HG03571 (cell line): ENCODE results near the gene WDR31.
A peak's percentile ranks its signal among the peaks of the same experiment; 100 is the strongest.
"Not testable (repeated sequence)": the region's sequence is repeated elsewhere in the genome, so short reads cannot be mapped to it uniquely, and the experiment has no call there.

Experiments used
- ATAC-seq: cut with Tn5 transposase; IDR thresholded peaks from one replicate; pipeline ENCODE4 v1.9.1; 2021; ENCODE audit not compliant: unreplicated experiment

The WDR31 gene

DNA sequence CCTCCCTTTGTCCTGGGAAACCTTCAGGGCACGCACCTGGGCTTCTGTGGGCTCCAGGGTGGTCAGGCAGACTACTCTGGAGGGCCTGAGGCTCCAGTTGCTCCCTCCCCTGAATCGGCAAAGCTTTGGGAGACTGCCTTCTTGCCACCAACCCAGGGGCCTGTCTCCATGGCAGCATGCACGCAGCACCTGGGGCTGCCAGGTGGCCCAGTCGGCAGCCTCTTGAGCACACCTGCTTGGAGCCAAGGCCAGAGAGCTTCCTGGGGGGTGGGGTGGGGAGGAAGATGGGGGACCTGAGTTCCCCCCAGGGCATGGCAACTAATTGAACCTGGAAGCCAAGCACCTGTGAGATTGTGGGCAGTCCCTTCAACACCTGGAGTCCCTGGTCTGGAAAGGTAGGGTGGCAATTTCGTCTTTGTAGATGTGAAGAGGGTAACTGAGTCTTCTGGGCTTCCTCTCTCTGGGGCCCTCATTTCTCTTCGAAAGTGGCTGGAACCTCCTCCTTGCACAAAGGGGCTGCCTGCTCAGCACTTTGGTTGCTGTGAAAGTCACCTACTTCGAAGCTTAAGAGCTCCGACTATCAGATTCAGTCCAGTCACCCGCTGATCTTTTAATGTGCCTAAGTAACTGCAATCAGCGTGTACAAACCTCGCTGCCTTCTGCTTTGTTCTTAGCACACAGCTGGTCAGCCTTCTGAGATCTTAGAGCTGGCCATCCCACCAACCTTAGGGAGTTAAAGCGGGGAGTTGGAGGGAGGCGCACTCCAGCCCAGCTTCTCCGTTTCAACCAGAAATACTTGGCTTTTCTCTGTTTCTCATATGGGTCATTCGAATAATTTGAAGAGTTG, 40.9 kb downstream of the WDR31 start:
- no peak for ATAC-seq

DNA sequence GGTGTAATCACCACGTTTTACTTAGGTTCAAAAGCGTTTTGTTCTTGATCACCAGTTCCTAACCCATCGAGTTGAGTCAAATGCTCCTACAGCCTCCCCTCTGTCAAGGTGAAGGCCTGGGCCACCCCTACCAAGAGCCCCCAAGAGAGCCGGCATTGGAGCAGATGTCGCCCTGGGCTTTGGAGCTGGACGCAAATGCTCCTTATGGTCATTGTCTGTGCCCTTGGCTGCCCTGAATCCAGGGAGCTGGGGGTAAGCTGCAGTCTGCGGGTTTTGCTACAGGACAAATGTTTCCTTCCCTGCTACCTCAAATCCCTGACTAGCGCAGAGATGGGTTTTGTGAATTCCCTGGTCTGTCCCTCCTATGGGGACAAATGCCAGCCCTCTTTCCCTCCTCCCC, 41.8 kb downstream of the WDR31 start:
- ATAC-seq = no peak

GRCh38 chr9:113296796-113297558, 43.1 kb downstream of the WDR31 start:
- ATAC-seq = no peak

GRCh38 chr9:113296247-113296646, 43.8 kb downstream of the WDR31 start:
- ATAC-seq = not testable (repeated sequence)

DNA sequence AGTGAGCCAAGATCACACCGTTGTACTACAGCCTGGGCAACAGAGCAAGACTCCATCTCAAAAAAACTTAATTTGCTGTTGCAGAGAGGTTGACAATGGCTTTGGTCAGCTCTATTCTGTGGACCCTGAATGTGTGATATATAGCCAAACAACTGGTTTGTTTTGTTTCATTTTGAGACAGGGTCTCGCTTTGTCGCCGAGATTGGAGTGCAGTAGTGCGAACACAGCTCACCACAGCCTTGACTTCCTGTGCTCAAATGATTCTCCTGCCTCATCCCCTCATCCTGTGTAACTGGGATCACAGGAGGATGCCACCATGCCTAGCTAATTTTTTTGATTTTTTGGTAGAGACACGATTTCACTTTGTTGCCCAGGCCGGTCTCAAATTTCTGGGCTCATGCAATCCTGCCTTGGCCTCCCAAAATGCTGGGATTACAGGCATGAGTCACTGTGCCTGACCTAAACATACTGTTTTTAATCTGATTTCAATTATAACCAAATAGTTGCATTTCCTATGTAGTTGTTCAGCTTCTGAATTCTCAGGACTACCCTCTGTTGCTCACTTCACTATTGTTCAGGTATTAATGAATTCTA, 46.7 kb downstream of the WDR31 start:
- ATAC-seq = no peak

DNA sequence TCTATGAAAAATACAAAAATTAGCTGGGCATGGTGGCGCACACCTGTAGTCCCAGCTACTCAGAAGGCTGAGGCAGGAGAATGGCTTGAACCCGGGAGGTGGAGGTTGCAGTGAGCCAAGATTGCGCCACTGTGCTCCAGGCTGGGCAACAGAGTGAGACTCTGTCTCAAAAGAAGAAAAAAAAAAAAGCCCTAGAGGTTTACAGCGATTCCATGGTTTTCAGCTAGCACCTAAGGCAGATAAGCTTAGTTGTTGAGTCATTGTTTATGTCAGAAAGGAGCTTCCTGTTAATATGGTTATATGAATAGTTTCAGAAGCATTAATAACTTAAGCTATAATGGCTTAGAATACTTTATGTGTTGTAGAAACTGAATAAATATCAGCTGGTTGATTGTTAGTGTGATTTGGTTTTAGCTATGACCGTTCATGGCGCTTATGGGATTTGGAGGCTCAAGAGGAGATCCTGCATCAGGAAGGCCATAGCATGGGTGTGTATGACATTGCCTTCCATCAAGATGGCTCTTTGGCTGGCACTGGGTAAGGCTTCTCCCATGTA, 49.9 kb downstream of the WDR31 start:
- ATAC-seq = no peak

- no peak for ATAC-seq
These were observed 51.0 kb downstream of the WDR31 start for GRCh38 chr9:113289091-113289490.

DNA sequence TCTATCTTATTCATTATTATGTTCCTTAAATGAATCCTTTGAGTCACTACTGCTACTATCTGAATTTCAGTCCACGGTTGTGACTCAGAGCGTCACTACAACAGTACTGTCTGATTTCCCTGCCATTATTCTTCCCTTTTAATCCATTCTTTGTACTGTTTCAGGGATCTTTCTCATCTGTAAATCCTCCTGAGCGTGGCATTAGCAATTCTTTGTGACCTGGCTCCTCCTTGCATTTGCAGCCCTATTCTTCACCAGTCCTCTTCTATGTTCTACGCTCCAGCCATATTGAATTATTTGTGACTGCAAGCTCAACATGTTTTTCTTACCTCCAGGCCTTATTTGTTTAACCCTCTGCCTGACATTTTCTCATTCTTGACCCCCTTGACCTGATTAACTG, 58.7 kb downstream of the WDR31 start:
- no peak for ATAC-seq

DNA sequence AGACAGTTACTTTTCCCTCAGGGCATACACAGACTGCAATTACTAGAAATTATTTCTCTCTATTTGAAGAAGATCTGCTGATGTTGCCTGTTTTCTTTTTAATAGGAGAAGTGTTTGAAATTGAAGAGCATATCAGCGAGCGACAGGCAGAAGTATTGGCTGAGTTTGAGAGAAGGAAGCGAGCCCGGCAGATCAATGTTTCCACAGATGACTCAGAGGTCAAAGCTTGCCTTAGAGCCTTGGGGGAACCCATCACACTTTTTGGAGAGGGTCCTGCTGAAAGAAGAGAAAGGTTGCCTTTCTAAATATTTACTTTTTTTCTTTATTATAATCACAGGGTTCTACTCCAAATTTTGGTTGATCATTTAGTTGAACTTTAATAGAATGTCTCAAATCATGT, 61.2 kb downstream of the WDR31 start:
- ATAC-seq = no peak

DNA sequence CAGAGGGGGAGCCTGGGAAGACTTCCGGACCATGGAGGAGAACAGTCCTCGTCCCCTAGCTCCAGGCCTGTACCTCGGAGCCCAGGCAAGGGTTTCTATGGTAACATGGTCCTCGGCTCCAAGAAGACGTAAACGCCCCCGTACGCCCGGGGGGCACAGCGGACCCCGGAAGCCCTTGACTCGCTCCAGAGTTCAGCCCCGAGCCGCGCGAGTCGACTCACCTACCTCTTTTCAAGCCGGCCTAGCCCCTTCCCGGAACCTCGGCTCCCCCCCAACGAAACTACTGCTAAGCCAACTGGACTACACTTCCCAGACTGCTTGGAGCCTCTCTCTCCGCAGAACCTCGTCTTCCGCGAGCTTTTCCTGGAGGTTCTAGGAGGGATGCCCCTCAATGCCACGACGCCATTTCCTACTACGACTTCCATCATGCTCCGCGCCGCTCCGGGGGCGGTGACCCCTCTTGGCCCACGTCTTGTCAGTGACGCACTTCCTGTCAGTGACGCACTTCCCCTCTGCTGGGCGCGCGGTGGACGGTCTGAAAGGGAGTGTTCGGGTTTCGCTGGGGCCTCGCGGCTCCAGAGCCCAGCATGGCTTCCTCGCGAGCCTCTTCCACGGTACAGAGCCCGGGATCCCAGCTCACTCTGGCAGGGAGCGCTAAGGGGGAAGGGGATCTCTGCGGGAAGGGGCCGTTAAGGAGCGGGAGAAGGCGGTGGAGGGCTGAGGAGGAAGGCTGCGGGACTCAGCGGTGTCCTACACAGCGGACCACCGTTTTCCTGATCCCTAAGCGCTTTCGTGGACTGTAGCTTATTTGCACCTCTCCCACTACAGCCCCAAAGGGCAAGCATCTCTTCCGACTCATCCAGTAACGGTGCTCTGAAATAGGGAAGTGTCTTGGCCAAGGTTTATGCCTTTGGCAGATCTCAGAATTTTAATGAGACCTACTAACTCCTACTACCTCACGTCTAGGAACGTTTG, 64.6 kb downstream of the WDR31 start, which contains the start of the genes CDC26 and PRPF4:
TSS of gene CDC26 (minus strand) at position 416 of the 975 bp plus-strand sequence. CDS start 3,065 bp downstream, outside the sequence.
TSS of gene PRPF4 (plus strand) at position 502 of the 975 bp plus-strand sequence. CDS start at position 588, 86 bp downstream.
- ATAC-seq = peak; percentile 95

- peak; percentile 11 for ATAC-seq
These were observed 65.5 kb downstream of the WDR31 start for GRCh38 chr9:113274474-113275156.

GRCh38 chr9:113269871-113270270, 70.2 kb downstream of the WDR31 start:
- ATAC-seq = no peak

- no peak for ATAC-seq
These were observed 70.7 kb downstream of the WDR31 start for GRCh38 chr9:113269355-113269754.

- no peak for ATAC-seq
These were observed 72.0 kb downstream of the WDR31 start for GRCh38 chr9:113267911-113268566.

DNA sequence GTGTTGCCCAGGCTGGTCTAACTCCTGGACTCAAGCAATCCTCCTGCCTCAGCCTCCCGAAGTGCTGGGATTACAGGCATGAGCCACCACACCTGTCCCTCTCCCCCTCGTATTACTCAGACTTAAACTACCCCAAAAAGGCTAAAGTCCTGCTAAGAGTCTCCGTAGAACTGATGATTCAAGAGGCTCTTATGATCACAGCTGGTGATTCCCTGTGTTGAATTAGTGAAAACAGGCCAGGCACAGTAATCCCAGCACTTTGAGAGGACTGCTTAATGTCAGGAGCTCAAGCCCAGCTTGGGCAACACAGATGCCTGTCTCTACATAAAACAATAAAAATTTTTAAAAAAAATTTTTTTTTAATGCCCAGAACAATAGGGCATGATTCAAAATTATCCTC, 73.9 kb downstream of the WDR31 start:
- ATAC-seq = no peak
